Measurements from ENCODE around the gene ZCCHC14.

DNA sequence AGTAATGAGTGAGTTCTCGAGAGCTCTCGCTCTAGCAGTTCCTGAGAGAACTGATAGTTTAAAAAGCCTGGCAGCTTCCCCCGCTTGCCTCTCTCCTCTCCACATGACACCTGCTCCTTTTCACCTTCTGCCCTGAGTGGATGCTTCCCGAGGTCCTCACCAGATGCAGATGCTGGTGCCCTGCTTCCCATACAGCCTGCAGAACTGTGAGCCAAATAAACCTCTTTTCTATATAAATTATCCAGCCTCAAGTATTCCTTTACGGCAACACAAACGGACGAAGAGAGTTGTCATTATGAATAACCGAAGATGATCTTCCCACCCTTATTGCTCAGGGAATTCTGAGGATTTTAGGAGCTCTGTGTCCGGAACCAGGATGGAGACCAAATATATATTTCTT is 41.9 kb upstream of the ZCCHC14 start:
- TF ChIP-seq, protein P1, sequence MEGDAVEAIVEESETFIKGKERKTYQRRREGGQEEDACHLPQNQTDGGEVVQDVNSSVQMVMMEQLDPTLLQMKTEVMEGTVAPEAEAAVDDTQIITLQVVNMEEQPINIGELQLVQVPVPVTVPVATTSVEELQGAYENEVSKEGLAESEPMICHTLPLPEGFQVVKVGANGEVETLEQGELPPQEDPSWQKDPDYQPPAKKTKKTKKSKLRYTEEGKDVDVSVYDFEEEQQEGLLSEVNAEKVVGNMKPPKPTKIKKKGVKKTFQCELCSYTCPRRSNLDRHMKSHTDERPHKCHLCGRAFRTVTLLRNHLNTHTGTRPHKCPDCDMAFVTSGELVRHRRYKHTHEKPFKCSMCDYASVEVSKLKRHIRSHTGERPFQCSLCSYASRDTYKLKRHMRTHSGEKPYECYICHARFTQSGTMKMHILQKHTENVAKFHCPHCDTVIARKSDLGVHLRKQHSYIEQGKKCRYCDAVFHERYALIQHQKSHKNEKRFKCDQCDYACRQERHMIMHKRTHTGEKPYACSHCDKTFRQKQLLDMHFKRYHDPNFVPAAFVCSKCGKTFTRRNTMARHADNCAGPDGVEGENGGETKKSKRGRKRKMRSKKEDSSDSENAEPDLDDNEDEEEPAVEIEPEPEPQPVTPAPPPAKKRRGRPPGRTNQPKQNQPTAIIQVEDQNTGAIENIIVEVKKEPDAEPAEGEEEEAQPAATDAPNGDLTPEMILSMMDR (conservative IDR thresholded peaks at IDR 0.05) = no peak
- TF ChIP-seq ZFX (IDR thresholded peaks at IDR 0.05) = no peak
